Sigmoid colon (tissue), 7 donors: ENCODE measurements around the gene FAM78B. TPM values are rescaled to one million over a fixed set of nuclear protein-coding genes. Genes with fewer than 3 reads are reported as not detected.

Experiments used
- DNase-seq: peaks from one replicate; pipeline ENCODE4 v3.0.0-alpha.2; 2019
- H3K27ac ChIP-seq, 4 donors: fragments of 200-600 bp; sonication (generic); one replicate each; pipeline ENCODE4 v1.5.1; 2016 to 2019; ENCODE audit warnings: mild to moderate bottlenecking in 1 of 4
- H3K27me3 ChIP-seq, 3 donors: fragments of 200-600 bp; sonication (generic); one replicate each; pipeline ENCODE4 v1.5.1; 2019; ENCODE audit warnings: mild to moderate bottlenecking in 1 of 3
- H3K36me3 ChIP-seq, 4 donors: fragments of 200-600 bp; sonication (generic); one replicate each; pipeline ENCODE4 v1.5.1; 2016 to 2019
- H3K4me1 ChIP-seq, 4 donors: fragments of 200-600 bp; sonication (generic); one replicate each; pipeline ENCODE4 v1.5.1; 2017 to 2019
- H3K4me3 ChIP-seq, 4 donors: fragments of 200-600 bp; sonication (generic); one replicate each; pipeline ENCODE4 v1.5.1; 2017 to 2019; ENCODE audit warnings: mild to moderate bottlenecking in 2 of 4, moderate library complexity in 1 of 4
- H3K9me3 ChIP-seq, 4 donors: fragments of 200-600 bp in 3 of 4; sonication (generic) in 3 of 4; one replicate each; pipeline versions ENCODE4 v1.5.1 to v1.6.1; 2013 to 2019
- EP300 ChIP-seq, 4 donors: sonication (generic); formaldehyde crosslinking; IDR thresholded peaks; one replicate each; pipeline ENCODE4 v1.6.1; 2017; ENCODE audit warnings: antibody characterized with exemption in 4 of 4
- POLR2A ChIP-seq, 2 donors: fragments of 450-650 bp; IDR thresholded peaks; one replicate each; pipeline ENCODE4 v1.6.1; 2016; ENCODE audit warnings: antibody characterized with exemption in 2 of 2, mild to moderate bottlenecking in 2 of 2, moderate library complexity in 2 of 2
- POLR2AphosphoS5 ChIP-seq, 4 donors: sonication (generic); formaldehyde crosslinking; IDR thresholded peaks; one replicate each; pipeline ENCODE4 v1.6.1; 2017; ENCODE audit warnings: antibody characterized with exemption in 4 of 4
- WGBS, 2 donors: extraction: QIAGEN DNeasy Blood & Tissue Kit; methylation state at CpG; one replicate each; pipeline ENCODE4 v1.1.7; 2013; 5-methylcytosine and 5-hydroxymethylcytosine counted together
- intact Hi-C: fragments of 100-400 bp; cut with DNase I; formaldehyde crosslinking; loops from one replicate; pipeline ENCODE4 v1.15.1; 2023
- polyA plus RNA-seq, 3 donors: library from polyadenylated mRNA; stranded (reverse); fragments of 200-250 nt; gene quantifications; one replicate each; pipeline ENCODE4 v1.2.3, GENCODE V29; 2013
- total RNA-seq, 4 donors: library from RNA; depleted of rRNA; stranded (reverse); fragments of >200 nt; gene quantifications; one replicate each; pipeline ENCODE4 v1.1.0, GENCODE V29; 2016
- TF ChIP-seq, protein P1 (sequence below), 4 experiments: fragments of 450-650 bp in 3 of 4; fragments of 200-600 bp in 1 of 4; IDR thresholded peaks; one replicate each; pipeline ENCODE4 v1.5.1; 2016 to 2019; ENCODE audit warnings: antibody characterized with exemption in 4 of 4, mild to moderate bottlenecking in 3 of 4, moderate library complexity in 2 of 4
- donor health status: healthy with polysubstance abuse.
- donor health status: Bipolar disorder and iron deficiency.
- donor health status: healthy.

FAM78B gene
- total and polyA plus RNA-seq, 7 donors = 0.23 to 5.4 (median 2.0) TPM

DNA sequence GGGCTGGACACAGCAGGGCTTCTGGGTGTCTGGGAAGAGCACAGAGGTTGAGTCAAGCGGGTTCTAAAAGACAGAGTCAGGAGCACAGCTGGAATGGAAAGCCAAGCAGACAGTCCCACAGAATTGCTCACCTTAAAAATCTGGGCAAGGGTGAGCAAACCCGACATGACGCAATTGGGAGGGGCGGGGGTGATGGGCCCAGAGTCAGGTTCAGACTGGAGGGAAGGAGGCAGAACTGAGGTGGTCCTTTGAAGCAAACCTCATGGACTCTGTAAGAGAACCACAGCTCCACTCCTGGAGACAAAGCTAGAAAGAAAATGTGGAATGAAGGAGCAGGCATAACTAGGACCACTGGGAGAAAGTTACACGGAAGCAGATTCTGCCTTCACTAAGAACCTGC, 49.0 kb downstream of the FAM78B start:
- no peaks in the 10 kb centered on the region for H3K36me3 ChIP-seq
- TF ChIP-seq, protein P1, sequence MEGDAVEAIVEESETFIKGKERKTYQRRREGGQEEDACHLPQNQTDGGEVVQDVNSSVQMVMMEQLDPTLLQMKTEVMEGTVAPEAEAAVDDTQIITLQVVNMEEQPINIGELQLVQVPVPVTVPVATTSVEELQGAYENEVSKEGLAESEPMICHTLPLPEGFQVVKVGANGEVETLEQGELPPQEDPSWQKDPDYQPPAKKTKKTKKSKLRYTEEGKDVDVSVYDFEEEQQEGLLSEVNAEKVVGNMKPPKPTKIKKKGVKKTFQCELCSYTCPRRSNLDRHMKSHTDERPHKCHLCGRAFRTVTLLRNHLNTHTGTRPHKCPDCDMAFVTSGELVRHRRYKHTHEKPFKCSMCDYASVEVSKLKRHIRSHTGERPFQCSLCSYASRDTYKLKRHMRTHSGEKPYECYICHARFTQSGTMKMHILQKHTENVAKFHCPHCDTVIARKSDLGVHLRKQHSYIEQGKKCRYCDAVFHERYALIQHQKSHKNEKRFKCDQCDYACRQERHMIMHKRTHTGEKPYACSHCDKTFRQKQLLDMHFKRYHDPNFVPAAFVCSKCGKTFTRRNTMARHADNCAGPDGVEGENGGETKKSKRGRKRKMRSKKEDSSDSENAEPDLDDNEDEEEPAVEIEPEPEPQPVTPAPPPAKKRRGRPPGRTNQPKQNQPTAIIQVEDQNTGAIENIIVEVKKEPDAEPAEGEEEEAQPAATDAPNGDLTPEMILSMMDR (IDR thresholded peaks at IDR 0.05) = no peak
- no peak for TF ChIP-seq EP300 (IDR thresholded peaks at IDR 0.05)
- TF ChIP-seq POLR2A (IDR thresholded peaks at IDR 0.05) = no peak
- no peak for TF ChIP-seq POLR2AphosphoS5 (IDR thresholded peaks at IDR 0.05)
- DNase-seq = no peak
- 93 to 95% methylated on average over 5 of the region's 5 CpGs for WGBS, 2 donors
- H3K4me3 ChIP-seq = no peak overlapping the region
- intact Hi-C loops = no loop called here
- H3K27me3 ChIP-seq = no peaks in the 10 kb centered on the region
- no peaks in the 10 kb centered on the region for H3K4me1 ChIP-seq
- no peak overlapping the region for H3K27ac ChIP-seq
- no peaks in the 10 kb centered on the region for H3K9me3 ChIP-seq

DNA sequence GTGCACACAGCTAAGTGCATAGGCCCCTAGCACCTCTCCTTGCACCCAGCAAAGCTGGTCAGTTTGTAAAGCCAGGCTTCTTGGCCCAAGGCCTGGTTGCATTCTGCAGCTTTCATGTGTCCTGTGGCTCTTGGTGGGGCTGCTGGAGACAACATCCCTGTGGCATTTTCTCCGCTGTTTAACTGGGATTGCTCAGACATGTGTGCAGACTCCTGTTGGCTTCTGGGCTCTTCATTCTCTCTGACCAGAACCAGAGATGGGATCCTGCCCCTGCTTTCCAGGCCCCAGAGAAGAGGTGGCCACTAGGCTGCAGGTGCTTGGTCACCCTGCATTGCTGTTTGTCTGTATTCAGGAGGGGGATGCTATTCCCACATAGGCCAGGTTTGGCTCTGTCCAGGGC, 50.8 kb downstream of the FAM78B start:
- WGBS, 2 donors = 93 to 96% methylated on average over 1 of the region's 1 CpG
- Histone ChIP-seq H3K4me3 (no peak overlapping the region), H3K9me3 (no peaks in the 10 kb centered on the region), H3K36me3 (no peaks in the 10 kb centered on the region), H3K27me3 (no peaks in the 10 kb centered on the region), H3K27ac (no peak overlapping the region), H3K4me1 (no peaks in the 10 kb centered on the region)
- intact Hi-C loops = no loop called here
- TF ChIP-seq, protein P1 (IDR thresholded peaks at IDR 0.05) = no peak
- no peak for TF ChIP-seq POLR2AphosphoS5 (IDR thresholded peaks at IDR 0.05)
- TF ChIP-seq POLR2A (IDR thresholded peaks at IDR 0.05) = no peak
- TF ChIP-seq EP300 (IDR thresholded peaks at IDR 0.05) = no peak
- DNase-seq = no peak

DNA sequence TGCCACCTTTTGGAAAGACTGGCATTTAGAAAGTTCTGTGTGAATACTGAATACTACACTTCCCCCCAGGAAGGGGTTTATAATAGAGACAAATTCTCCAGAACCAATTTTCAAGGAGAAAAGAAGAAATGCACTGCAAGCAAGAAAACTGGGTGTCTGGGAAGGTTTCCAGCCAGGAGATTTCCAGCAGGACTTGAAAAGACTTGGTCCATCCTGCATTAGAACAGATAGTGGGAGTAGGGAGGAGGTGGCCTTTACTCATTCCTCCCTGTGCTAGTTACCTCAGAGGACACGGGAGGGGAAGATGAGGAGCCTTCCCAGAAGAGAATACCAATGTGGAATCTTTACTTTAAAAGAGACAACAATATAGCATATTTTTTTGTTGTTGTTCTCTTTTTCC, 52.4 kb downstream of the FAM78B start:
- no peak for DNase-seq
- Histone ChIP-seq H3K27me3 (no peaks in the 10 kb centered on the region), H3K36me3 (no peaks in the 10 kb centered on the region), H3K27ac (no peak overlapping the region), H3K9me3 (no peaks in the 10 kb centered on the region), H3K4me1 (no peaks in the 10 kb centered on the region), H3K4me3 (no peak overlapping the region)
- TF ChIP-seq POLR2A (IDR thresholded peaks at IDR 0.05) (no peak), POLR2AphosphoS5 (IDR thresholded peaks at IDR 0.05) (no peak), EP300 (IDR thresholded peaks at IDR 0.05) (no peak)
- TF ChIP-seq, protein P1 (IDR thresholded peaks at IDR 0.05) = no peak
- intact Hi-C loops = no loop called here
- WGBS, 2 donors = 86 to 92% methylated on average over 1 of the region's 1 CpG

DNA sequence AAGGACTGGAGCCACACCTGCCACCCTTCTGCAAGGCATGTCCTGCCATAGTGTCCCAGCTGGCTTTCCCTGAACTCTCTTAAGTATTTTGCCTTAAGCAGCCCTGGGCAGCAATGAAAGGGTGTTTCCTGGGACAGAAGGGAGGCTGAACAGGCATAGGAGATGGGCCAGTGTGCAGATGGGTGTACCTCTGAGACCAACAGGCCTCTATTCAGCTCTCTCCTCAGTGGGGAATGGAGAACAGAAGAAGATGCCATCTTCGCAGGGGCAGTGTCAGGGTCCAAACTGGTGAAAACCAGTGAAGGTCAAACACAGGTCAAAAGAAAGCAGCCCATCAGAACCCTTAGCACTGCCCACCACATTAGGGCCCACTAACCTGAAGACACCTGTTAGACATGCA, 53.2 kb downstream of the FAM78B start:
- no peak overlapping the region for H3K27ac ChIP-seq
- H3K27me3 ChIP-seq = no peaks in the 10 kb centered on the region
- intact Hi-C loops = no loop called here
- DNase-seq = no peak
- H3K9me3 ChIP-seq = no peaks in the 10 kb centered on the region
- TF ChIP-seq, protein P1 (IDR thresholded peaks at IDR 0.05) = no peak
- no peak for TF ChIP-seq EP300 (IDR thresholded peaks at IDR 0.05)
- no peak for TF ChIP-seq POLR2A (IDR thresholded peaks at IDR 0.05)
- no peak for TF ChIP-seq POLR2AphosphoS5 (IDR thresholded peaks at IDR 0.05)
- H3K4me1 ChIP-seq = no peaks in the 10 kb centered on the region
- 87 to 88% methylated on average over 1 of the region's 1 CpG for WGBS, 2 donors
- no peak overlapping the region for H3K4me3 ChIP-seq
- H3K36me3 ChIP-seq = no peaks in the 10 kb centered on the region

DNA sequence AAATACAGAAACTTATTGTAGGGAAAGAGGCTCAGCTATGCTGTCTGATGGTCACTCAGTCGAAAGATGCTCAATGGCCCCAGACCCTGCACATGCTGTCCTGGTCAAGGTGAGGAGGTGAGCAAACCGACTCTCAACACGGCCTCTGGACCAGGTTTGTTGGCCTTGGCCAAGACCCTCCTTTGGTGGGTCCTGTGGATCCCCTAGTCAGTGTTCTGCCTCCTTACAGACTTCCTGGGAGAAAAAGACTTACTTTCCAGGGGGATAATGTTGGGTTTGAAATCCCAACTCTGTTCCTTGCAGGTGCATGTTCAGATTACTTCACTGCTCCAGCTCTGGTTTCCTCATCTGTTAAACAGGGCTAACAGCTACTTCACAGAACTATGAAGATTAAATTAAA, 53.8 kb downstream of the FAM78B start:
- 88% methylated on average over 3 of the region's 3 CpGs for WGBS, 2 donors
- Histone ChIP-seq H3K27ac (no peak overlapping the region), H3K4me3 (no peak overlapping the region), H3K27me3 (no peaks in the 10 kb centered on the region), H3K9me3 (no peaks in the 10 kb centered on the region), H3K36me3 (no peaks in the 10 kb centered on the region), H3K4me1 (no peaks in the 10 kb centered on the region)
- intact Hi-C loops = no loop called here
- TF ChIP-seq, protein P1 (IDR thresholded peaks at IDR 0.05) = no peak
- no peak for TF ChIP-seq EP300 (IDR thresholded peaks at IDR 0.05)
- no peak for TF ChIP-seq POLR2A (IDR thresholded peaks at IDR 0.05)
- TF ChIP-seq POLR2AphosphoS5 (IDR thresholded peaks at IDR 0.05) = no peak
- no peak for DNase-seq
